ENCODE measurements around the gene AKAP5.

DNA sequence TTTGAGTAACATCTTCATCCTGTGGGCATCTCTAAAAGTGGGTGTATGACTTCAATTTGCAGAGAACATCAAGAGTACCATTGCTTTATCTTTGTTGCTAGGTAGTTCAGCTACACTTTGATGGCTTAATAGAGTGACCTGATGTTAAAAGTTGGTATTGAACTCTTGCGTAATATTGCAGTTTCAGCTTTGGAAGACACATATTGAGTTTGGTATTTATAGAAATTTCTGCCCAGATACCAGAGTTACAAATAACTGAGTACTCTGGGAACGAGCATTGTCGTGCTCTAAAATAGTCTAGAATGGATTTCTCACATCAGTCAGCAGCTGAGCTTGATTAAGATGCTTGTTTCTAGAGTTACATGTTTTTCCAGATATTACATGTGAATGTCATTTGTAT lies 24.8 kb upstream of the AKAP5 start:
- TF ChIP-seq TBP (IDR thresholded peaks at IDR 0.05; ENCODE audit: low read depth, low read length): no peak
- TF ChIP-seq SP1 (IDR thresholded peaks at IDR 0.05; ENCODE audit: low read depth, low read length): no peak
